Naive thymus-derived CD4-positive, alpha-beta T cell (primary cell): ENCODE data around the gene SDHAF3. TPM values are rescaled to one million over a fixed set of nuclear protein-coding genes. Genes with fewer than 3 reads are reported as not detected.
A peak's percentile ranks its signal among the peaks of the same experiment; 100 is the strongest.
"Not testable (repeated sequence)": the region's sequence is repeated elsewhere in the genome, so short reads cannot be mapped to it uniquely, and the experiment has no call there.

ENCODE experiments used
- ATAC-seq: fragments of 150-1000 bp; cut with Tn5 transposase; 2 replicates; pipeline ENCODE4 v1.10.0; 2021; ENCODE audit warnings: mild to moderate bottlenecking, moderate library complexity
- CTCF ChIA-PET: fragments of 350-600 bp; sonication (Branson Sonifier 250); formaldehyde crosslinking; loops from one replicate; lab custom pipeline; 2021; ENCODE audit warnings: antibody characterized with exemption; lab: Charles Lee
- POLR2A ChIA-PET: fragments of 350-600 bp; sonication (Branson Sonifier 250); formaldehyde crosslinking; loops from one replicate; lab custom pipeline; 2021; ENCODE audit warnings: antibody characterized with exemption, inconsistent platforms; lab: Charles Lee
- DNase-seq, 9 donors: peaks; one replicate each; pipeline versions ENCODE4 v3.0.0 to v3.0.0-alpha.2; 2020 to 2022; ENCODE audit warnings: mixed read lengths in 1 of 9
- H3K27ac ChIP-seq: one replicate; pipeline ENCODE4 v1.7.0; 2013; ENCODE audit warnings: mild to moderate bottlenecking, low read depth, low read length, moderate library complexity
- H3K27me3 ChIP-seq, 2 donors: one replicate each; pipeline ENCODE4 v1.7.0; 2013; ENCODE audit warnings: low read length in 2 of 2, mild to moderate bottlenecking in 2 of 2, moderate library complexity in 2 of 2; ENCODE audit not compliant: control insufficient read depth in 2 of 2, insufficient read depth in 2 of 2
- H3K36me3 ChIP-seq, 3 experiments: 1 replicate in 2 of 3; 2 replicates in 1 of 3; pipeline ENCODE4 v1.7.0; 2013; ENCODE audit warnings: low read length in 3 of 3, mild to moderate bottlenecking in 3 of 3, moderate library complexity in 1 of 3; ENCODE audit not compliant: insufficient read depth in 3 of 3, control insufficient read depth in 2 of 3
- H3K4me1 ChIP-seq, 2 donors: one replicate each; pipeline ENCODE4 v1.7.0; 2013; ENCODE audit warnings: low read length in 2 of 2, mild to moderate bottlenecking in 2 of 2, moderate library complexity in 1 of 2; ENCODE audit not compliant: control insufficient read depth in 2 of 2, insufficient read depth in 2 of 2
- H3K4me3 ChIP-seq: 2 replicates; pipeline ENCODE4 v1.7.0; 2013; ENCODE audit warnings: mild to moderate bottlenecking, low read length
- H3K9me3 ChIP-seq, 3 experiments: 1 replicate in 2 of 3; 2 replicates in 1 of 3; pipeline ENCODE4 v1.7.0; 2013; ENCODE audit warnings: low read length in 3 of 3; ENCODE audit not compliant: control insufficient read depth in 2 of 3
- H3K27ac Mint-ChIP-seq, 9 donors: one replicate each; pipeline ENCODE4 v1.8.0; 2020 to 2022; ENCODE audit warnings: mixed read lengths in 9 of 9, mild to moderate bottlenecking in 8 of 9, moderate library complexity in 5 of 9, inconsistent platforms in 2 of 9
- H3K27me3 Mint-ChIP-seq, 5 donors: one replicate each; pipeline ENCODE4 v1.8.0; 2021 to 2022; ENCODE audit warnings: mixed read lengths in 5 of 5, mild to moderate bottlenecking in 1 of 5
- H3K36me3 Mint-ChIP-seq, 5 donors: one replicate each; pipeline ENCODE4 v1.8.0; 2020 to 2022; ENCODE audit warnings: mixed read lengths in 5 of 5, mild to moderate bottlenecking in 3 of 5, inconsistent platforms in 1 of 5
- H3K4me1 Mint-ChIP-seq, 7 donors: one replicate each; pipeline ENCODE4 v1.8.0; 2020 to 2022; ENCODE audit warnings: mixed read lengths in 7 of 7, mild to moderate bottlenecking in 3 of 7, inconsistent platforms in 1 of 7
- H3K4me3 Mint-ChIP-seq, 10 donors: one replicate each; pipeline ENCODE4 v1.8.0; 2020 to 2022; ENCODE audit warnings: mild to moderate bottlenecking in 10 of 10, mixed read lengths in 10 of 10, moderate library complexity in 6 of 10, inconsistent platforms in 2 of 10
- H3K9me3 Mint-ChIP-seq, 11 donors: one replicate each; pipeline ENCODE4 v1.8.0; 2020 to 2022; ENCODE audit warnings: mixed read lengths in 11 of 11, mild to moderate bottlenecking in 4 of 11, inconsistent platforms in 1 of 11, moderate library complexity in 1 of 11
- intact Hi-C, 2 donors: fragments of 100-400 bp; cut with micrococcal nuclease; formaldehyde crosslinking; loops; one replicate each; pipeline ENCODE4 v1.15.1; 2023
- polyA plus RNA-seq, 2 donors: library from polyadenylated mRNA; unstranded; fragments of 300-500 nt; fragmentation: Illumina TruSeq; gene quantifications; one replicate each; pipeline ENCODE4 v1.2.3, GENCODE V29; 2021
- total RNA-seq, 6 experiments: library from RNA in 5 of 6; stranded (reverse) in 5 of 6; gene quantifications; 1 replicate in 5 of 6; 2 replicates in 1 of 6; pipeline ENCODE4 v1.2.3 and lab custom pipeline; 2021 to 2026

The SDHAF3 gene
- total RNA-seq (10 to 100 TPM in 3 of 5 experiments, 1 to 10 TPM in 2; 8.4 to 16.5 (median 14.3) TPM), polyA plus RNA-seq (10 to 100 TPM; 42.9 to 67.8 TPM), total RNA-seq (lab: John Stamatoyannopoulos, UW) (4.0 reads per million, percentile 21 among the genes with 10 or more reads in this experiment)

DNA sequence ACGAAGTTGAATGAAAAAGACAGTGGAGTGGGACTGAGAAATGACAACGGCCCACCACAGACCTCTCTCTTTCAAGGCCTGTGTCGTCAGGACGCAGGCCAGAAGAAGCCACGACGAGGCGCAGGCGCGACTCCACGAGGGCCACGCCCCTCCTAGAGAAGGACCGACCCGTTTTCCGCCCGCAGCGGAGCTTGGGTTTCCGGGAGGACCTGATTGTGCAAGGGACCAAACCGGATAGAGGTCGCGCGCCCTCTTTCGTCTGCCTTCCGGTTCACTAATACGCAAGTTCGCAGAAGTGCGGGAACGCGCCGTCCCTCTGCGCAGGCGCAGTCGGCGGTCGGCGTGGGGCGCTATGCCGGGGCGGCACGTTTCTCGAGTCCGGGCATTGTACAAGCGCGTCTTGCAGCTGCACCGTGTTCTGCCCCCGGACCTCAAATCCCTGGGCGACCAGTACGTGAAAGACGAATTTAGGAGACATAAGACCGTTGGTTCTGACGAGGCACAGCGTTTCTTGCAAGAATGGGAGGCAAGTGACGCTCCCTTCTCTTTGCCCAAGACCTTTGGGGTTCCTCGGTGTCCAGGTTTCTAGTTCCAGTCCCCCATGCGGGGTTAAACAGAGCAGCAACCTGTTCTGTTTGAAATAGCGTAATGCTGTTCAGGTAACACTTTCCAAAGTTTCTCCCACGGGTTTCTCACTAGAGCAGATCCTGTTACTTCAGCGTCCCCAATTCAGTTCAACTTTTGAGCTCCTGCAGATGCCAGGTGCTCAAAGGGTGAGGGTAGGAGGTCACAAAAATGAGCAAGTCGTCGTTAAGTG lies at the start of gene SDHAF3:
TSS of gene SDHAF3 (plus strand) at position 327 of the 817 bp plus-strand sequence. CDS start at position 353, 26 bp downstream.
- POLR2A ChIA-PET: interaction anchor here (0.9 to 1.4 kb wide), 5 partner anchors 14 to 1134 kb away, joined by 3 to 6 read pairs (median 3); partner anchors contain the start of gene ASNS
- Mint-ChIP-seq H3K9me3 (peaks cover 0 to 13% (median 1%) of the 10 kb centered on the region in 11 donors), H3K27me3 (peaks cover 0 to 2% (median 0%) of the 10 kb centered on the region in 5 donors), H3K36me3 (peaks cover 0 to 22% (median 8%) of the 10 kb centered on the region in 5 donors), H3K4me1 (peaks cover 17 to 67% (median 57%) of the 10 kb centered on the region in 7 donors), H3K27ac (peak within 1 kb of the TSS; percentile 87 to 97 (median 94)), H3K4me3 (peak within 1 kb of the TSS; percentile 87 to 98 (median 96))
- Histone ChIP-seq H3K36me3 (no peaks in the 10 kb centered on the region), H3K4me1 (peaks cover 7 to 15% of the 10 kb centered on the region in 2 donors), H3K27me3 (no peaks in the 10 kb centered on the region), H3K27ac (peak within 1 kb of the TSS; percentile 71), H3K9me3 (no peaks in the 10 kb centered on the region), H3K4me3 (peak within 1 kb of the TSS; percentile 90)
- peak; percentile 97 to 98 (median 98) for DNase-seq
- CTCF ChIA-PET: interaction anchor here (1.5 kb wide), 1 partner anchor 13 kb away, joined by 5 read pairs; no protein-coding TSS in a partner anchor
- peak; percentile 98 for ATAC-seq
- intact Hi-C loops: loop anchor here (1.0 to 10.0 kb wide), 12 partner anchors 90 to 1761 kb away; partner anchors contain the start of genes ASNS (in 2 of the 2), SEM1 (in 2 of the 2), TRRAP (in 2 of the 2) and LMTK2 (in 1 of the 2)

DNA sequence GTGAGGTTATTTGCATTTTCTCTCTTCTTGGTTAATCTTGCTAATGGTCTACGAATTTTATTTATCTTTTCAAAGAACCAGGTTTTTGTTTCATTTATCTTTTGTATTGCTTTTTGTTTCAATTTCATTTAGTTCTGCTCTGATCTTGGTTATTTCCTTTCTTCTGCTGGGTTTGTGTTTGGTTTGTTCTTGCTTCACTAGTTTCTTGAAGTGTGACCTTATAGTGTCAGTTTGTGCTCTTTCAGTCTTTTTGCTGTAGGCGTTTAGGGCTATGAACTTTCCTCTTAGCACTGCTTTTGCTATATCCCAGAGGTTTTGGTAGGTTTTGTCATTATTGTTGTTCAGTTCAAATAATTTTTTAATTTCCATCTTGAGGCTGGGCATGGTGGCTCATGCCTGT lies 45.5 kb upstream of the SDHAF3 start:
- DNase-seq, H3K27ac ChIP-seq, ATAC-seq, H3K27ac Mint-ChIP-seq, H3K4me3 Mint-ChIP-seq, H3K36me3 Mint-ChIP-seq, H3K9me3 ChIP-seq, H3K4me1 ChIP-seq, H3K4me1 Mint-ChIP-seq, CTCF ChIA-PET, H3K4me3 ChIP-seq, POLR2A ChIA-PET, H3K36me3 ChIP-seq, intact Hi-C loops, H3K27me3 ChIP-seq, H3K9me3 Mint-ChIP-seq: not testable (repeated sequence)
- H3K27me3 Mint-ChIP-seq: peaks cover 11 to 55% (median 38%) of the 10 kb centered on the region in 5 donors

DNA sequence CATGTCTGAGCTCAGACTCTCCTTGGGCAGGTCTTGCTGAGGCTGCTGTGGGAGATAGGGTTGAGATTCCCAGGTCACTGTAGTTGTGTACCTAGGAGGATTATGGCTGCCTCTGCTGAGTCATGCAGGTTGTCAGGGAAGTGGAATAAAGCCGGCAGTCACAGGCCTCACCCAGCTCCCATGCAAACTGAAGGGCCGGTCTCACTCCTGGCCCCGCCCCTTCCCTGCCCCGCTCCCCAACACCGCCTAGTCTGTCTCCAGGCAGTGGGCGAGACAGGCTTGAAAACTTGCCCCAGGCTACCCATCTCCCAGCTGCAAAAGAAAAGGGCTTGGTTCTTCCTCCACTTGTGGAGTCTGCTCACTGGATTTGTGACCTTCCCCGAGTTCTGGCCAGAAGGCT lies 41.6 kb upstream of the SDHAF3 start:
- no peak overlapping the region for H3K4me3 ChIP-seq
- ChIA-PET CTCF (no interaction called here), POLR2A (no interaction called here)
- H3K4me3 Mint-ChIP-seq: no peak overlapping the region
- H3K4me1 ChIP-seq: no peaks in the 10 kb centered on the region
- H3K27me3 Mint-ChIP-seq: peaks cover 7 to 64% (median 38%) of the 10 kb centered on the region in 5 donors
- no peaks in the 10 kb centered on the region for H3K36me3 ChIP-seq
- H3K27me3 ChIP-seq: no peaks in the 10 kb centered on the region
- no peak for ATAC-seq
- H3K27ac ChIP-seq: no peak overlapping the region
- no peak for DNase-seq
- H3K9me3 Mint-ChIP-seq: peaks cover 0 to 6% (median 0%) of the 10 kb centered on the region in 11 donors
- no peak overlapping the region for H3K27ac Mint-ChIP-seq
- H3K36me3 Mint-ChIP-seq: no peaks in the 10 kb centered on the region
- no peaks in the 10 kb centered on the region for H3K4me1 Mint-ChIP-seq
- intact Hi-C loops: no loop called here
- no peaks in the 10 kb centered on the region for H3K9me3 ChIP-seq

DNA sequence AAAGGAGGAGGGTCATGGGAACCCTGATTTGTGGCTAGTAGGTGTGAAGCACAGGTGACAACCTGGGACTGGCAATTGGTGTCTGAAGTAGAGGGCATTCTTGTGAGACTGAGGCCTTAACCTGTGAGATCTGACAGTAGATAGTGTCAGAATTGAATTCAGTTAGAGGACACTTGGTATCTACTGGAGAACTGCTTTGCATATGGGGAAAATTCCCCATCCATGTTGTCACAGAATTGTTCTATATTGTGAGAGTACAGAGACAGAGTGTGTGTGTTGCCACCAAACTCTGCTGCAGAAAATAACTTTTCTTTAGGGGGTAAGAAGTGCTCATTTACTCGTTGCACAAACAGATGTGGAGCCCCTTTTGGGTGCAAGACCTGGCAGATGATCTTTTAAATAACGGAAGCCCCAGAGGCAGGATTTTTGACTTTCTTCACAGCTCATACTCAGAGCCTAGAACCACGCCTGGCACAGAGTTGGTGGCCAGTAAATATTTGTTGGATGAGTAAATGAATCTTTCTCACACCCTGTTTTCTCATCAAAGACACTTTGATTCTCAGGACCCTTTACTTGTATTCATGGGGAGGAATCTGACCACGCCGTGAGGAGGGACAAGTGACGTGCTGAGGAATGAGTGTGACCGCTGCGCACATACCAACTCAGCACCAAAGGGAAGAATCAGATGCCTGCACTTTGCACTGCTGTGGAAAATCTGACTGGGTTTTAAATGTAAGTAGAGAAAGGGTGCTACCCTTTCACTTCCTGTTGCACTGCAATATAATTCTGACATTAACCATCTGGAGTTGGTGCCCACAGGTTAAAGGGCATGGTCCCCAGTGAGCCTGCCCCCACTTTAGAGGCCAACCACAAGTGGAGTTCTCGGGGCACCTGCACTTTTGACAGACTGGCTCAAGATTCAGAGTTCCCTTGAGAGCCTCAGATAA lies 39.2 kb upstream of the SDHAF3 start:
- ATAC-seq (no peak), DNase-seq (no peak)
- Mint-ChIP-seq H3K27me3 (peaks cover 9 to 62% (median 44%) of the 10 kb centered on the region in 5 donors), H3K36me3 (no peaks in the 10 kb centered on the region), H3K4me3 (no peak overlapping the region), H3K27ac (peak overlapping the region in 1 of 9 donors; percentile 13), H3K9me3 (peaks cover 0 to 5% (median under 1%) of the 10 kb centered on the region in 11 donors), H3K4me1 (no peaks in the 10 kb centered on the region)
- Histone ChIP-seq H3K27me3 (no peaks in the 10 kb centered on the region), H3K36me3 (no peaks in the 10 kb centered on the region), H3K4me3 (no peak overlapping the region), H3K27ac (no peak overlapping the region), H3K4me1 (no peaks in the 10 kb centered on the region), H3K9me3 (no peaks in the 10 kb centered on the region)
- intact Hi-C loops: no loop called here
- POLR2A ChIA-PET: interaction anchor here (0.6 kb wide), 1 partner anchor 1076 kb away, joined by 3 read pairs; no protein-coding TSS in a partner anchor
- CTCF ChIA-PET: interaction anchor here (1.0 kb wide), 1 partner anchor 12 kb away, joined by 3 read pairs; no protein-coding TSS in a partner anchor

DNA sequence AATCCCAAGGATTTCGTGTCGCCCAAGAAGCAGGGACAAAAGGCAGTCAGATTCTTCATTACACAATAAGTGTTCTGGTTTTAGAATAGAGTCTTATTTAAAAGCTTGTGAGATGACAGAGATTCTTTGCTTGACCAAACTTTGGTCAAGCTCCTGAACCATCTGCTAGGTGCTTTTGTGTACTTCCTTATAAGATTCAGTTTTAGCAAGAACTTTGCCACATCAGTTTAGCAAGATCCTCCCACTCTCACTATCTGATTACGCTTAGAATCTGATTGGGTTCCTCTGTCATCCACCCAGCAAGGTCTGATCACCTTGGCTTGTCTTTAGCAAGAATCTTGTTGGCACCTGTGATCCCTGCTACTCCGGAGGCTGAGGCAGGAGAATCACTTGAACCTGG lies 38.2 kb upstream of the SDHAF3 start:
- H3K4me3 ChIP-seq: no peak overlapping the region
- DNase-seq (no peak), ATAC-seq (no peak)
- H3K4me1 ChIP-seq: no peaks in the 10 kb centered on the region
- ChIA-PET POLR2A (no interaction called here), CTCF (no interaction called here)
- intact Hi-C loops: no loop called here
- H3K4me3 Mint-ChIP-seq: no peak overlapping the region
- no peaks in the 10 kb centered on the region for H3K36me3 Mint-ChIP-seq
- no peak overlapping the region for H3K27ac Mint-ChIP-seq
- no peaks in the 10 kb centered on the region for H3K9me3 ChIP-seq
- H3K27me3 ChIP-seq: no peaks in the 10 kb centered on the region
- no peaks in the 10 kb centered on the region for H3K36me3 ChIP-seq
- no peak overlapping the region for H3K27ac ChIP-seq
- peaks cover 6 to 58% (median 38%) of the 10 kb centered on the region in 5 donors for H3K27me3 Mint-ChIP-seq
- H3K4me1 Mint-ChIP-seq: no peaks in the 10 kb centered on the region
- peaks cover 0 to 8% (median 3%) of the 10 kb centered on the region in 11 donors for H3K9me3 Mint-ChIP-seq
